Activated T-cell treated with anti-CD3 and anti-CD28 coated beads for 48 hours (primary cell): Measurements from ENCODE around the gene APOA4.

Experiments used
- DNase-seq: peaks from one replicate; pipeline ENCODE4 v3.0.0-alpha.2; 2020; ENCODE audit warnings: low read depth

The APOA4 gene

DNA sequence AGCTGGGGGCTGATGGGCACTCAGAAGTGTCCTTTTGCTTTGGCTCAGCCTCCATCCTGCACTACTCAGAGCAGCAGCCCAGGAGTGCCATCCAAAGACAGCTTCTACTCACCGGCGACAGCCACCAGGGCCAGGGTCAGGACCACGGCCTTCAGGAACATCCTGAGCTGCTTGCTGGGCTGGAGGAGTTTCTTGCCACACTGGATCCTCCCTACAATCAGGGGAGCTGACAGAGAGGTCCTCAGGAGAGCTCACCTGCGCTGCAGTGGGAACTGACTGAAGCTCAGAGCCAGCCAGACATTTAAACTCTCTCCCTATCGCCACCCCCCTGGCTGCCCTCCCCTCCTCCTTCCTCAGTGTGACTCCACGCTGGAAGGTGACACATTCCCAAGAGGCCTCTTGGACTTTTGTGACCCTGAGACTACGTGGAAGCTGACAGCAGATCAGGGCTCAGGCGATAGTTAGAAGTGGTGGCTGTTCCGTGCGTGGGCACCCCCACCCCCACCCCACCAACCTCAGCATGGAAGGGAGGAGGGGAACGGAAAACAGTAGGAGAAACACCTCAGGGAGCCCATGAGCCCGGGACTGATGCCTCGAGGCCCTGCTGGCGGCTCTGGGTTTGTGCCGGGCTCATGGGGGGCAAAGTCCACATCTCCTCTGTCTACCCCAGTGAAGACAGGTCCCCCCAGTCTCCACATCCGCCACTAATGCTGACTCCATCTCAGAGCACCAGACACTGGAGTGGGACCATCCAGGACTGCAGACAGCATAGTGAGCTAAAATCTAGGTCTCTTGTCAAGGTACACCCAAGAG, at the start of gene APOA4:
APOA4 (minus strand) TSS at position 274 of the 813 bp plus-strand sequence; CDS start at position 161, 113 bp downstream.
- no peak for DNase-seq

GRCh38 chr11:116871248-116871647, 48.1 kb upstream of the APOA4 start:
- DNase-seq = no peak

GRCh38 chr11:116870054-116870453, 47.0 kb upstream of the APOA4 start:
- no peak for DNase-seq

- no peak for DNase-seq
These were observed 46.5 kb upstream of the APOA4 start for GRCh38 chr11:116869610-116870009.

DNA sequence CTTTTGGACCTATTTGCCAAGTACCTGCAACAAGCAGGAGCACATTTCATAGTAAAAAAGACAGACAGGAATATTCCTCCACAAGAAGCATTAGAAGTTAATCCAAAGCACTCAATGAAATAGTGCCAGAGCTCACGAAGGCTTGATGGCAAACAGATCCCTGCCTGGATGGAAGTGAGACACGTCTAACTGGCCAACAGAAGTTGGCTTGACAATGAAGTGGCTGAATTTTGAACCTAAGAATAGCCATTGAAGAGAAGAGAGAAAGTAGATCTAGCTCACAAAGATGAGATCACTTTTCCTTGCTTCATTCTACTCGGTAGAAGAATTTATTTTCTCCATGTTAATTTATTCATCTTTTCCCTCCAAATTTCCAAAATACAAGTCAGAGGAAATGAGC, 45.0 kb upstream of the APOA4 start:
- no peak for DNase-seq

GRCh38 chr11:116867619-116868018, 44.5 kb upstream of the APOA4 start:
- no peak for DNase-seq

- no peak for DNase-seq
These were observed 43.8 kb upstream of the APOA4 start for GRCh38 chr11:116866804-116867455.

GRCh38 chr11:116865696-116866095, 42.6 kb upstream of the APOA4 start:
- no peak for DNase-seq

GRCh38 chr11:116864531-116864930, 41.4 kb upstream of the APOA4 start:
- DNase-seq = no peak

- no peak for DNase-seq
These were observed 39.8 kb upstream of the APOA4 start for GRCh38 chr11:116862951-116863350.

DNA sequence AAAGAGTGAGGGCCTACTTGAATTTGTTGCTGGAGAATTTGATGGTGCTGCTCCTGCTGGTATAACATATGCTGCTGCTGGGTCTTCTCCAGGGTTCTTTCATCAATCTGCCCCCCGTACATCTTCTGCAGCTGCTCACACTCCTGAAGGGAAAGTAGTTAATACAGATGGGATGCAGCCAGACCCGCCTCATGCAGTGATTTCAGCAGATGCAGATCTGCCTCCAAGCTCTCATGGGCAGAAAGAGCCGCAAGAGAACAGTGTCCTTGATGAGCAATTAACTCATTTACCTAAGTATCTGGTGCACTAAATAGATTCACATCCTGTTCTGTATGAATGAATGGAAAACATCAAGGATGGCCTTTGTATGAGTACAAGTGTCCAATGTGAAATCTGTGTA, 39.1 kb upstream of the APOA4 start:
- DNase-seq = no peak

GRCh38 chr11:116861539-116861938, 38.4 kb upstream of the APOA4 start:
- no peak for DNase-seq

- no peak for DNase-seq
These were observed 37.2 kb upstream of the APOA4 start for GRCh38 chr11:116860303-116860702.

GRCh38 chr11:116859175-116859574, 36.1 kb upstream of the APOA4 start:
- no peak for DNase-seq

DNA sequence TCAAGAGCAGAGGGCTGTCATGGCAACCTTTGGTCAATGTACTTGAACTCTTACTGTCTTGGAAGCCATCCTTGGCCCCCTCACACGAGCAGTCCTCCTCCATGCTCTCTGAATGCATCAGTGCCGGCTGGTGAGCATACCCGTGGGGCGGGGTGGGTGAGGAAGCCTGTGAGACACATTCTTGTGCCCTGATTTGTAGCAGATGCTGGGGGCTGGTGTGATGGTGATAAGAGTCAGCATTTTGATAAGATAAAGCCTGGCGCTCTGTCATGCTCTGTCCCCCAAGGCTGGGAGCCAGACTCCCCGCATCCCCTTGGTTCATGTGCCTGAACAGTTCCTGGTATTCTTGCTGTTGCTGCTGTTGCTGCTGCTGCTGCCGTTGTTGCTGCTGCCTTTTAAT, 34.8 kb upstream of the APOA4 start:
- DNase-seq = no peak

GRCh38 chr11:116857316-116857715, 34.2 kb upstream of the APOA4 start:
- DNase-seq = no peak

DNA sequence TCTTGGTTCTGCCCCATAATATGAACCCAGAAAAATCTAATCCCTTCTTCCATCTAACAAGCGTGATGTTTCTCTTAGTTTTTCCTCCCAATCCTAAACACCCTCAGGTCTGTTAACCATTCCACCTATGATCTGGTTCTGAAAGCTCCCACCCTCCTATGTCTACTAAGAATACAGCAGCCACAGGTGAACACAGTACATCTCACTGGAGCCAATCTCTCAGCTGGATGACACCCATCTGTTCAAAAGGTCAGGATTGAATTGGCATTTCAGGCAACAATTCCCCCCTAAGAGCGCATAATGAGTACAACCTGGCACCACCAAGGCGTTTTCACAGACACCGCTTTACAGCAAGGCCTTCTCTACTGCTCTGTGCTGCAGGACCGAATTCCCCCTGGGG, 33.3 kb upstream of the APOA4 start:
- DNase-seq = no peak

- DNase-seq = no peak
These were observed 32.3 kb upstream of the APOA4 start for GRCh38 chr11:116855413-116855812.

DNA sequence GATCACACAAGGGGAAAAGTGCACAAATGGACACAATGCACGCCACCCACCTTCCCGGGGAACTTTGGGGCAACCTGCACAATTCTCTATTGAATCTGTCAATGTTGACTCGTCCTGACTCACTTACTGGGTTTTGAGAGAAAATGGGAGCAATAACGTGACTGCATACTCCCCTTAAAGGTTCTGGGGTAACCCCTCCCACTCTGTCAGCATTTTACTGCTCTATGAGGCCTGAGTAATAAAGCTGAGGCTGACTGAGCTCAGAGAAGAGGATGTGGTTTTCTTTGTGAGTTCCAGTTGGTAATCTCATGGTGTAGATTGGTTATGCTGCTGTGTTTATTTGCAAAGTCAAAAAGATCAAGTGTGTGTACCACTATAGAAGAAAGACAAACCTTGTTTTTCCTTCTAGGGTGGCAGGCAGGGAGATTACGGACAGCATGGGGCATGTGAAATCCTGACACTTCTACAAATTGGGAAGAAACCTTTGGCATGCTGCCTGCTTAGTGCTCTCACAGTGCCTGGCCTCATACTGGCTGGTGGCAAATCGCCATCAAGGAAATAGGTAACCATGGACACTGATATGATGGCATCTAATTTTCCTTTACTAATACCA, 30.5 kb upstream of the APOA4 start:
- DNase-seq = peak; percentile 38

- no peak for DNase-seq
These were observed 29.3 kb upstream of the APOA4 start for GRCh38 chr11:116852261-116853031.

GRCh38 chr11:116851626-116852025, 28.5 kb upstream of the APOA4 start:
- DNase-seq = peak; percentile 29

DNA sequence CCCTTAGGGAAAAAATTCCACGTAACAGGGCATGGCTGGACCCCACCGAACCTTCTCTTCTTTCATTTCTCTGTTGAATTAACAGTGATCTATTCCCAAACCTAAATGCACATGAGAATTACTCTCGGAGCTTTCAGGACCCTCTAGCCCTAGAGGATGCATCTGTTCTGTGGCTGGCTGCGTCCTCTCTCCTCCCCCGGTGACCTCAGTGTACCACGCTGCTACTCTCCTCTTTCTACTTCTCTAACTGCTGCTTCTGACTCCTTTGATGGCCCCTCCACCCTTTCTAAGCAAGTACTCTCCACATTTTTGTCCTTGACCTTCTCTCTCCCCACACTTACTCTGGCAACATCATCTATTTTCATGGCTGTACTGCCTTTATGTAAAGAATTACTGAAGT, 26.4 kb upstream of the APOA4 start:
- no peak for DNase-seq
